GM19193 (cell line): ENCODE results near the gene CCDC142.

ENCODE experiments used
- POLR2A ChIP-seq: IDR thresholded peaks from 4 replicates; pipeline ENCODE4 v1.6.1; 2011; ENCODE audit not compliant: insufficient read depth, insufficient read length; ENCODE audit errors: extremely low read depth

CCDC142 gene

DNA sequence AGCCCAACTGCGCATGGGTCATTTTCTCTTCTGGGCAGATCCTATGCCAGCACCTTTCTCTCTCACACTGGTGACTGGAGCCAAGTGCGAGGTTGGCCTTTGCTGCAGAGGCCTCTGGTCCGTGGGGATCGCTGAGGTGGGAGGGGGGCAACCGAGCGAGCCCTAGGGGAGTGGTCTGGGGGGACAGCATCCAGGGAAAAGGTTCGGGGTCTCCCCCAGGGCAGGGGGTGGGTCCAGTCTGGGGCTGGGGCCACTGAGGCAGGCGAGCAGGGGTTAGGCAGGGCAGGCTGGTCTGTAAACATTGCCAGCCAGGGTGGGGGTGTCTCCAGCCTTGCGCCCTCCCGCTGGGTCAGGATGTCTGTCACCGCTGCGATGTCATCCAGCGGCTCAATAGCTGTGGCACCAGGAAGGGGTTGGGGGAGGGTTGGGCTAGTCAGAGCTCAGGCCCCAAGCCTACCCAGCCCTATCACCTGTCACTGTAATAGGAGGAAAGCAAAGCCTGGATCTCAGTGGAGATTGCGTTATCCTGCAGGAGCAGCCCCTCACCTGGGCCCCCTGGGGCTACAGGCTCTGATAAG lies 56.5 kb downstream of the CCDC142 start:
- no peak for TF ChIP-seq POLR2A

DNA sequence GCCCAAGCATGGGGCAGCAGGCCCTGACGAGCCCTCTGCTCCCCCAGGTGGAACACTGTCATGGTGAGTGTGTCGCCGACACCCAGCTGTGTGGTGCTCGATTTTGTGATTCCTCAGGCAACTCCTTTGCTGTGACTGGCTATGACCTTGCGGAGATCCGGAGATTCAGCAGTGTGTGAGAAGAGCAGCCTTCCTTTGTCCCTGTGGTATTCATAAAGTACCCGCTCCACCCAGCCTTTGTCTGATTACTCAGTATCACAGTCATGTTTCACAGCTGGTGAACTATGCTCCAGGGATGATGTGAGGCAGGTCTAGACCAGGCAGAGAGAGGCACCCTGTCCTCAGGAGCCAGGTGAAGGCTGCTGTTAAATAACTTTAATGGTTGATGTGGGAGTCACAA lies 57.3 kb downstream of the CCDC142 start:
- TF ChIP-seq POLR2A: no peak

DNA sequence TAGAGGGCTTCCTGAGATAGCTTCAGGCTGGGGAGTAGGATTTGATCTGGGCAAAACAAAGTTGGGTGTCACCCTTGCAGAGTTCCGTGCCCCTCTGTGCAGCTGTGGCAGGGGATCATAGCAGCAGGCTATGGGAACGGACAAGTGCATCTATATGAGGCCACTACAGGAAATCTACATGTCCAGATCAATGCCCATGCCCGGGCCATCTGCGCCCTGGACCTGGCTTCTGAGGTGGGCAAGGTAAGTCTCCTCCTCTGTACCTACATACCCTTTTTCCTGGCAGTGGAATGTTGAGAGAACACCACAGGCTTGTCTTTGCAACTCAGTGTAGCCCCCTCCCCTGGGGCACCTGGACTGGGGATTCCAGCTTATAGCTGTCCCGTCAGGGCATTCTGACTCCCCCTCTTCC lies 57.8 kb downstream of the CCDC142 start:
- no peak for TF ChIP-seq POLR2A

DNA sequence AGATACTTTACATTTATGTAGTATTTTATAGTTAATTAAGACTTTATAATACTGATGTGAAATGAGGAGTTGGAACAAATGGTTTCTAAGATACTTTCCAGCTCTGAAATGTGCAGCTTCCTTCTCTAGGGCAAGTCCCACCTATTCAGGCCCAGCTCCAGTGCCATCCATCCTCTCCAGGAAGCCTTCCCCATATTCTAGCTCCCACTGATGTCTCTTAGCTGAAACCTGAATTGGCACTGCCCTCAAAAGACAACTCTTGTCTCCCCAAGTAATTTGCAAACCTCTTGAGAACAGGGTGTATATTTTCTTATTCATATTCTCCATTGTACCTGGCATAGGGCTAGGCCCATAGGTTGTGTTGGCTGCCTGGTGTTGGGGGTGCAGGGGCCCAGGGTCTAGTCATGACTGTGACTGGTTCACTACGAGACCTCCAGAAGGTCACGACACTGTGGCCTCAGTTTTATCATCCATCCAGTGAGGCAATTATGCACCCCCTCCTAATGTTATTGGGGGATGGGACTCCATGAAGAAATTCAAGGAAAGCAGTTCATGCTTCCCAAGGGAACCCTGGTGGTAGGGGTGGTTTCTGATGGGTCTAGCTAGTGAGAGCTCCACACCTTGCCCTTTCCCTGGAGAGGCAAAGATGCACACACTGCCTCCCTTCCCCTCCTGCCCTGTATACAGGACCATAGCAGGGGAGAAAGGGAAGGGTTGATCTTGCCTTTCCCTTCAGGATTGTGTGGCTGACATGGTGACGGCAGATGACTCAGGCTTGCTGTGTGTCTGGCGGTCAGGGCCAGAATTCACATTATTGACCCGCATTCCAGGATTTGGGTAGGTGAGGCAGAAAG lies 58.4 kb downstream of the CCDC142 start:
- TF ChIP-seq POLR2A: no peak
